GM18868 (cell line): ENCODE results near the gene EFNA2.
"Not testable (repeated sequence)": the region's sequence is repeated elsewhere in the genome, so short reads cannot be mapped to it uniquely, and the experiment has no call there.

Experiments
- ATAC-seq: cut with Tn5 transposase; IDR thresholded peaks from one replicate; pipeline ENCODE4 v1.9.1; 2021; ENCODE audit warnings: mild to moderate bottlenecking, moderate library complexity; ENCODE audit not compliant: unreplicated experiment

Gene EFNA2

DNA sequence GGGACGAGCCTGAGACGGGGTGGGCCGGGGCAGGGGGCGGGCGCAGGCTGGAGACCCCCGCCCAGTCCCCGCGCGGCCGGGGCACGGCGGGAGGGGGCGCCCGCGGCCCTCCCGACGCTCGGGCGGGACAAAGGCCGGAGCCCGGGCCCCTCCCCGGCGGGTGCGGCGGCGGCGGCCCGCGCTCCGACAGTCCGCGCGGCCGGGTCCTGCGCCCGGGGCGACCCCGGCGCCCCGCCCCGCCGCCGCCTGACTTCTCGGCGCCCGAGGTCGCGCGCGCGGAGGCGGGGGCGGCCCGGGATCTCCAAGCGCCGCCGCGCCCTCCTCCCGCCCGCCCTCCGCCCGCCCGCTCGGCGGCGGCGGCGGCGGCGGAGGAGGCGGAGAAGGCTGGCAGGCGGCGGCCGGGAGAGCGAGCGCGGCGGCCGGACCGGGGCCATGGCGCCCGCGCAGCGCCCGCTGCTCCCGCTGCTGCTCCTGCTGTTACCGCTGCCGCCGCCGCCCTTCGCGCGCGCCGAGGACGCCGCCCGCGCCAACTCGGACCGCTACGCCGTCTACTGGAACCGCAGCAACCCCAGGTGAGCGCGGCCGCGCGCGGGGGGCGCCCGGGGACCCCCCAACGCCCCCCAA, at the start of gene EFNA2:
EFNA2 (plus strand) TSS at position 137 of the 624 bp plus-strand sequence; CDS start at position 433, 296 bp downstream.
- ATAC-seq: no peak

DNA sequence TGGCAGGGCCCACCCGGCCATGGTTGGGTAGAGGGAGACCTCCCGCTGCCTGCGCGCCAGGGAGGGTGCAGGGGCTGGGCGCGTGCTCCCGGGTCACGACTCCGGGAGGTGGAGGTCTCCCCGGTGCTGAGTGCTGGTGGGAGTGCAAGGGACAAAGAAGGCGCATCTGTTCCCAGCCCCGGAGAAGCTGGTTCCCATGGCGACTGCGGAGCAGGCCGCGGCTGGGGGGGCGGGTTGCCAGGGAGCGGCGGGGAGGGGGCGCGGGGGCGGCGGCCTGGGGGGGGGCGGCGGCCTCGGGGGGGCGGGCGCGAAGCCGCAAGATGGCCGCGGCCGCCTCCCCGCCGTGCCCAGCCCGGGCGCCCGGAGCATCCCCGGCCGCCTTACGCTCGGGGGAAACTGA, 49.1 kb upstream of the EFNA2 start:
- no peak for ATAC-seq

- no peak for ATAC-seq
Observed at GRCh38 chr19:1237027-1237659, 48.5 kb upstream of the EFNA2 start.

GRCh38 chr19:1237754-1238368, 47.8 kb upstream of the EFNA2 start, which contains the start of gene CBARP:
TSS of gene CBARP (minus strand) at chr19:1238005. CDS start at chr19:1236100, 1,905 bp downstream.
- no peak for ATAC-seq

DNA sequence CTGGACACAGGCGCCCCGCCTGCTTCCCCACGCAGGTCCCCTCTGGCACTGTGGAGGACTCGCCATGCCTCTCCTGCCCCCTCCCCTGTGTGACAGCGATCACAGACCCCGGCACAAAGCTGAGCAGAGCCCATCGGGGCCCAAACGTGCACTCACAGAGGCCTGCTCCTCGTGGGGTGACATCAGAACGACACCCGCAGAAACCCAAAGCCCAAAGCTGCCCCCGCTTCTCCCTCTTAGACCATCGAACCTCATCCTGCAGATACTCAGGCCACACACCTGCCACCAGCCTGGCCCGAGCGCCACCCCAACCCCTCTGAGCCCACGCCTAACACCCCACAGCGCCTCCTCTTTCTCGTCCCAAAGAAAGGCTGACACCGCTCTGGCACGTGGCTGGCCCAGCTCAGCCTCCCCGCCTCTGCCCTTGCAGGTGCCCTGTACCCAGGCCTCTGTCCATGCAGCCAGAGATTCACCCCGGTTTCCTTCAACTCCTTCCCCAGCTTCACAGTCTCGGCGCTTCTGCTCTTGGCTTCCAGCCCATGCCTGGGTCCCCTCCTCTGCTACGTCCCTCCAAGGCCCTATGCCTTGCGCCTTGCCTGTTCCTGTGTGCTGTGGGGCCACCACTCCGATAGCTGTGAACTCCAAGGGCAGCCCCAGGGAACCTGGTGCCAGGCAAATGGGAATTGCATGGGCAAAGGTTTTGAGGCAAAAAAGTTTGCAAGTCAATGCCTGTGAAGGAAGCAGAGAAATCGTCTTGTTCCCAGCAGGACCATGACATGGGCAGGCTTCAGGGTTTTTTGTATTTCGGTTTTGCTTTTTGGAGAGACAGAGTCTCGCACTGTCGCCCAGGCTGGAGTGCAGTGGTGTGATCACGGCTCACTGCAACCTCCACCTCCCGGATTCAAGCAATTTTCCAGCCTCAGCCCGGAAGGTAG, 47.0 kb upstream of the EFNA2 start:
- no peak for ATAC-seq

- ATAC-seq: no peak
Observed at GRCh38 chr19:1239420-1239795, 46.3 kb upstream of the EFNA2 start.

DNA sequence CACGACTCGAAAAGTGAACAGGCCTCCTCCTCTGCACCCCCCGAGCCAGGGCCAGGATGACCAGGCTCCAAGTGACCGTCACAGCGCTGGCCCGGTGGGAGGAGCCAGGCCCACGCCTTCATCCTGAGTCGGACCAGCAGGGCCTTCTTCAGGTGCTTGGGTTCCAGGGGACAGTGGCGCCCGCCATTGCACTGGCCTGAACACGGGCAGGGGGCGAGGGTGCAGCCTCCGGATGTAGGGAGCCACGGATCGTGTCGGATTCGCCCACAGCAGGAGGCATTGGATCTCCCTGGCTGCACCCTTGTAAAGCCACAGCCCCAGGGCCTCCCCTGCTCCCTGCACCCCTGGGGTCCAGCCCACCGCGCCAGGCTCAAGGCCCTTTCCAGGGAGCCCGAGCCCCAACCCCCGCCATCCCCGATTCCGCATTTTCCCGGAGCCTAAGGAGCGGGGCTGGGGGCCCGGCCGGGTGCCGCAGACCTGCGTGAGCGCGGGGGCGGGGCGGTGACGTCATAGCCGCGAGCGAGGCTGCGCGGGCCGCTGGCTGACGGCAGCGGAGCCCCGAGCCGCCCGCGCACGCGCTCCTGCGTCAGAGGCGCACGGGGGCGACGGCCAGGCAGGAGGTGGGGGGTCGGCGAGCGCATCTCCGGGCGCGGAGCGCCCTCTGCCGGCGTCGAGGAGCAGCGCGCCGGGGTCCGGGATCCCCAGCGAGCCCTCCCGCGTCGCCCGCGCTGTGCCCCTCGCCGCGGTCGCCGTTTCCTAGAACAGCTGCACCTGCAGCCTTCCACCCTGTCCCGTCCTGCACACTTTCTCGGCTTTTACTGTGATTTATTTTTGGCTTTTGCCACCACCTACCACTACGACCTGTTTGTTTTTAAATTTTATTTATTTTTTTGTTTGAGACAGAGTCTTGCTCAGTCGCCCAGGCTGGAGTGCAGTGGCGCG, 45.6 kb upstream of the EFNA2 start:
- no peak for ATAC-seq

- ATAC-seq: no peak
Observed at GRCh38 chr19:1240925-1241324, 44.7 kb upstream of the EFNA2 start.

- peak; percentile 54 for ATAC-seq
Observed at GRCh38 chr19:1241417-1242095, 44.1 kb upstream of the EFNA2 start, which contains the start of gene ATP5F1D. TSS of gene ATP5F1D (plus strand) at chr19:1241751. CDS start at chr19:1241851, 100 bp downstream.

DNA sequence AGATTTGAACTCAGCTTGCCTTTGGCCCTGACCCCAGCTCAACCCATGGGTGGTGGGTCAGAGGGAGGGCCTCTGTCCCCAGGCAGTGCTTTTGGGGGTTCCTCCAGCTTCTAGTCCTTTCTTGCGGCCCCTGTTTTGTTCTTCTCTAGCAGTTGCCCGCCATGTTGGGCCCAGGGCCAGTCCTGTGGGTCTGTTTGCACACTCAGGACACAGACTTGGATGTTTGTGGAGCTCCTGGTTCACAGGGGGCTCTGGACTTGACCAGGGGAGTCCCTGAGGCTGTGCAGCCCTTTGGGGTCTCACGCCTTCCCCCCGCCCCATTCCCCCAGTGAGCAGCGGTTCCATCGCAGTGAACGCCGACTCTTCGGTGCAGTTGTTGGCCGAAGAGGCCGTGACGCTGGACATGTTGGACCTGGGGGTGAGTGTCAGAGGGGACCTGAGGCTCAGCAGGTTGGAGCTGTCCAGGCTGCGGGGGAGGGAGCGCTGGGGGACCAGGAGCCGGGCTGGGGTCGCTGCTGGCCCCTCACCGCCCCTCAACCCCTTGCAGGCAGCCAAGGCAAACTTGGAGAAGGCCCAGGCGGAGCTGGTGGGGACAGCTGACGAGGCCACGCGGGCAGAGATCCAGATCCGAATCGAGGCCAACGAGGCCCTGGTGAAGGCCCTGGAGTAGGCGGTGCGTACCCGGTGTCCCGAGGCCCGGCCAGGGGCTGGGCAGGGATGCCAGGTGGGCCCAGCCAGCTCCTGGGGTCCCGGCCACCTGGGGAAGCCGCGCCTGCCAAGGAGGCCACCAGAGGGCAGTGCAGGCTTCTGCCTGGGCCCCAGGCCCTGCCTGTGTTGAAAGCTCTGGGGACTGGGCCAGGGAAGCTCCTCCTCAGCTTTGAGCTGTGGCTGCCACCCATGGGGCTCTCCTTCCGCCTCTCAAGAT, 41.6 kb upstream of the EFNA2 start:
- ATAC-seq: no peak

- ATAC-seq: no peak
Observed at GRCh38 chr19:1244693-1245451, 40.8 kb upstream of the EFNA2 start.

- ATAC-seq: no peak
Observed at GRCh38 chr19:1245494-1246264, 40.0 kb upstream of the EFNA2 start.

DNA sequence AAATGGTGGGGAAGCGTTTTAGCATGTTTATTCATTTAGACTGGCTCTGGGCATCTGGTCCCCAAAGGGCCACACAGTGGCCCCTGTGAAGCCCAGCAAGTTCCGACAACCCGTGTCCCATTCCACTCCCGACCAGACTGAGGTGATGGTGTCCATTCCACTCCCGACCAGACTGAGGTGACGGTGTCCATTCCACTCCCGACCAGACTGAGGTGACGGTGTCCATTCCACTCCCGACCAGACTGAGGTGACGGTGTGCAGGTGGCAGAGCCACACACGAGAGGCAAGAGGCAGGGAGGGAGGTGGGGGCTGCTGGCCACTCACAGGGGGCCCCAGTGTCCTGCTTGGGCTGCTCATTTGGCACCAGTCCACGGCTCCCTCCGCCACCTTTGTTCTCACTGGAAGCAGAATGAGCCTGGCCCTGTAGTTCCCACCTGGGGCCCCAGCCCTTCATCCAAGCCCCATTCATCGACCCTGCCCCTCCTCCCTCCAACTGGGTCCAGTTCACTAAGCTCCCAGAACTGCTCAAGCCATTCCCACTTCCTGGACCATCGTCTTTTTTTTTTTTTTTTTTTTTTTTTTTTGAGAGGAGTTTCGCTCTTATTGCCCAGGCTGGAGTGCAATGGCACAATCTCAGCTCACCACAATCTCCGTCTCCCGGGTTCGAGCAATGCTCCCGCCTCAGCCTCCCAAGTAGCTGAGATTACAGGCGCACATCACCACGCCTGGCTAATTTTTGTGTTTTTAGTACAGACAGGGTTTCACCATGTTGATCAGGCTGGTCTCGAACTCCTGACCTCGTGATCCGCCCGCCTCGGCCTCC, 39.2 kb upstream of the EFNA2 start:
- ATAC-seq: not testable (repeated sequence)

DNA sequence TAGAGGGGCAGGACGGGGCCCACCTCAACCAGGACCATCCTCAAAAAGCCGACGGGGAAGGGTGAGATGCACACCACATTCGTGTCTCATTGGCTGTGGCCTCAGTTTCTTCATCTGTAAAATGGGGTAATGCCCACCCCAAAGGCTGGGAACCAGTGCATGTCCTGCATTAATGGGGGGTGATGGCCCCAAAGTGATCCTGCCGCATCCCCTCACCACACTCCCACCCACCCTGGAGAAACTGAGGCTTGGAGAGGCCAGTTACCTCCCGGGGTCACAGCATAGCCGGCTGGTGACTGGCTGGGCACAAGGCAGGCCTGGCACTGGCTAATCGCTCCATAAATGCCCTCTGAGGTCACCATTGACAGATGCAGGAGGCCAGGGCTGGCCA, 37.9 kb upstream of the EFNA2 start:
- ATAC-seq: no peak

DNA sequence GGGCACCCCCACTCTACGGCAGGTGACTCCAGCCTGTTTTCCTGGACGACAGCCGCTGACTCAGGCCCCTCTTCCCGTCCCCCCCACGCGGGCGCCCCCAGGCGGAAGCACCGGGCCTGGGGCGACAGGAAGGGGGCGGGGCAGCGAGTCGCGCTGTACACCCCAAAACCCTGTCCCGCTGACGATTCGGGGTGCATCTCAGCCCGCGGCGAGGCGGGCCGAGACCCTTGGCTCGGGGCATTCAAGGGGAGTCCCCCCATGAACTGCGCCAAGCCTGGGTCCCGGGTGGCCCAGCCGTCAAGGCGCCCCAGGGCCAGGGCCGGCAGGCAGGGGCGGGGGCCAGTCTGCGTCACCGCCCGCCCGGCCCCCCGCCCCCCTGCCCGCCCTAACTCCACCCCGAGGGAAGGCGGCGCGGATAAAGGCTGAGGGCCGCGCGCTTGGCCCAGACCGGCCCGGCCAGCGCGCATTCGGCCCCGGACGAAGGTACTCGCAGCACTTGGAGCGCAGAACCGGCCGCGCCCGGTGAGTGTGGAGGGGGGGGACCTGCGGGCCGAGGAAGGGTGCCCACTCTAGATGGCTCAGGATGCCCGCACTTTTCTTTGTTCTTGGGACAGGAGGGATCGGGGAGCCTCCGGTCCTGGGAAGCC, 37.4 kb upstream of the EFNA2 start, which contains the start of gene MIDN:
MIDN (plus strand) TSS at position 445 of the 647 bp plus-strand sequence. CDS start 1,714 bp downstream, outside the sequence.
- ATAC-seq: peak; percentile 5
